IMR-90 (cell line): ENCODE measurements around the gene SYTL4.

Source experiments
- CHD1 ChIP-seq: IDR thresholded peaks from 2 replicates; pipeline ENCODE4 v1.6.1; 2012; ENCODE audit warnings: low read depth, low read length, improper control_type of control experiment
- POLR2A ChIP-seq: IDR thresholded peaks from 2 replicates; pipeline ENCODE4 v1.6.1; 2012; ENCODE audit warnings: mild to moderate bottlenecking, low read depth, low read length

DNA sequence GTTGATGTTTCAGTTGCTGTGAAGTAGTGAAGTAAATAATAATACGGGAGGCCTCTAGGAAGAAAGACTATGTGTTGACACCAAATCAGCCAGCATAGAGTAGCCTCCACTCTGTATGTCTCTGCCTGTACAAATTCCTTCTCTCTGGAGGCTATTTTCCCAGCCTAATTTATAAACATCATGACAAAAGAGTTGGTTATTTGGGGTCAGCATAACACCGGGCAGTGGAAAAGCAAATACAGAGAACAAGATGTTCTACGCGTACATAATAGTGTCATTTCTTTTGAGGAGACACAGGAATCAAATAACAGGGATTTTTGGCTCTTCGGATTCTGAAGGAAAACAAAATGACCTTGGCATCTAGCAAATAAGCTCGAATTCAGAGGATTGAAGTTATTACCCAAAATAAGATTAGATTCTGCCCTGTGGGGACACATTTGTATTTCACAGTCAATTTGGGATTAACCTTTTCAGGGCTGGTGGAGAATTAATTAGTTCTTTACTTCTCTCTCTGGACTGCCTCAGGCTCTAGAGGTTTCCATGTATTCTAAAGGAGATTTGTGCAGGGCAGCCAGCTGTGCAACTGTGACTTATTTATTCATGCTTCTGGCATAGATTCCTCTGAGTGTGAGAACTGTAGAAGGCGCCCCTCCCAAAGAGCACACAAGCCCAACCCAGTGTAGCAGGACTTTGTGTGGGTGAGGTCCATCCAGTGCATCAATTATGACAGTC lies 14.1 kb upstream of the SYTL4 start:
- TF ChIP-seq POLR2A (no peak), CHD1 (no peak)
